ENCODE data around the gene SCLY. TPM values are rescaled to one million over a fixed set of nuclear protein-coding genes. Genes with fewer than 3 reads are reported as not detected.
A peak's percentile ranks its signal among the peaks of the same experiment; 100 is the strongest.

The SCLY gene
- total and polyA plus RNA-seq, 2 of the 8 experiments (the other 6 are each of a cell fraction or from before 2014, with no cell fraction given): 79.0 to 79.5 TPM

DNA sequence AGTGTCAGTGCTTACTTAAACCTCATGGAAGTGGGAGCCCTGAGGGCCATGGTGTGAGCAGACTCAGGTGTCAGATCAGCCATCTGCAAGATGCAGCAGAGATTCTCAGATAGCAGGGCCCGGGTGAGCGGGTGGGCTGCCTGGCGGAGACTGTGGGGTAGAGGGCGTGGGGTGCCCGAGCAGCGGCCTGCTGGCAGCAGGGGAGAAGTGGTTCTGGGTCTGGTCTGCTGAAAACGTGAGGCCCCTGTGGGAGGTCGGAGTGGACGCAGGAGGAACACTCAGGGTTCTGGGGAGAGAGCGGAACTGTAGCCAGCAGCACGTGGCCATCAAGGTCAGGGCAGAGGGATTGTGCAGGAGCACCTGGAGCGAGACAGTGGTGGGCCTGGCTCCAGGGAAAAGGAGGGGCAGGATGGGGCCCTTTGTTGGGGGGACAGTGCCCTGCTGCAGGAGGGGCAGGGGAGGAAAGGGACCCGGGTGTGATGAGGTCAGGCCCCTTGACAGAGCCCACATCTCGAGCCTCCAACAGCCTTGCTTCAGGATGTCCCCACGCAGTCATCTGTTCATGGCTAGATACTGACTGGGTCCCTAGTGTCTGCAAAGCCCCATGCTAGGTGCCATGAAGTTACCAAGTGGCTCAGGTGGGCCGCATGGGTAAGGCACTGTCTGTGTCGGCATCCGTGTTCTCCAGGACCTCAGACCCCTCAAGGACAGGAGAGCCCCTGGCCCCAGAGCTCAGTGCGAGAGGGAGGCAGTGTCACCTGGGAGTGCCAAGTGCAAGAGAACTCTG lies 36.6 kb downstream of the SCLY start:
- peak overlapping the region; percentile 61; the same call in 1 of the 2 replicates for H2BK20ac ChIP-seq (ENCODE audit: low read length)
- POLR2A ChIA-PET (ENCODE audit: partially characterized antibody): interaction anchor here (1.1 to 1.9 kb wide), 5 partner anchors 9 to 69 kb away, joined by 3 to 6 read pairs (median 4); partner anchors contain the start of gene SCLY
- TF ChIP-seq RAD21 (IDR thresholded peaks at IDR 0.05 in 1 of 2, conservative IDR thresholded peaks at IDR 0.05 in 1 of 2; ENCODE audit: low read depth in 2 of 2, low read length in 2 of 2) (no peak), CEBPB (IDR thresholded peaks at IDR 0.05; ENCODE audit: low read depth, low read length) (no peak), GTF2F1 (IDR thresholded peaks at IDR 0.05; ENCODE audit: borderline replicate concordance, low read depth, low read length) (no peak), KDM4A (IDR thresholded peaks at IDR 0.05; ENCODE audit: low read depth, low read length, severe bottlenecking) (no peak), TAF1 (IDR thresholded peaks at IDR 0.05; ENCODE audit: low read depth, low read length) (no peak), GABPA (IDR thresholded peaks at IDR 0.05; ENCODE audit: borderline replicate concordance, insufficient read depth, low read length) (no peak), POLR2AphosphoS5 (IDR thresholded peaks at IDR 0.05; ENCODE audit: low read depth, low read length) (no peak; the same call in 1 of the 2 replicates), EP300 (IDR thresholded peaks at IDR 0.05; ENCODE audit: borderline replicate concordance in 1 of 2, low read depth in 2 of 2, low read length in 2 of 2) (no peak), MAFK (IDR thresholded peaks at IDR 0.05; ENCODE audit: low read depth, low read length) (no peak), BCL11A (IDR thresholded peaks at IDR 0.05; ENCODE audit: low read depth in 2 of 2, low read length in 2 of 2) (no peak), TEAD4 (IDR thresholded peaks at IDR 0.05; ENCODE audit: low read depth, low read length) (no peak)

More for the DNA sequence above, 36.6 kb downstream of the SCLY start:
- CTCF ChIA-PET (ENCODE audit: partially characterized antibody): interaction anchor here (1.1 to 3.0 kb wide), 5 partner anchors 10 to 164 kb away, joined by 3 to 21 read pairs (median 5); no protein-coding TSS in a partner anchor
- Histone ChIP-seq H2BK15ac (ENCODE audit: low read length) (0 out of 2 replicates have a peak overlapping the region, but pooled peaks have one; percentile 25), H3K9ac (replicated peaks in 1 of 4; ENCODE audit: extremely low read depth in 1 of 4, low read depth in 3 of 4, low read length in 3 of 4) (no peak overlapping the region), H3K4me2 (ENCODE audit: insufficient read depth in 1 of 2, low read depth in 2 of 2, low read length in 2 of 2) (no peak overlapping the region), H2AFZ (ENCODE audit: low read length) (no peak overlapping the region), H2BK5ac (ENCODE audit: low read depth, low read length) (peak overlapping the region; percentile 44; the same call in 1 of the 2 replicates), H3K9me3 (ENCODE audit: insufficient read depth in 2 of 2, low read depth in 1 of 2, low read length in 1 of 2) (no peaks in the 10 kb centered on the region), H2AK5ac (ENCODE audit: low read depth, low read length) (0 out of 2 replicates have a peak overlapping the region, but pooled peaks have one; percentile 5), H3K56ac (replicated peaks; ENCODE audit: insufficient read length, low read depth, low read length) (no peak overlapping the region), H3K23me2 (ENCODE audit: low read depth, low read length) (no peaks in the 10 kb centered on the region), H2BK120ac (replicated peaks; ENCODE audit: low read depth, low read length) (no peak overlapping the region), H4K20me1 (replicated peaks in 1 of 2; ENCODE audit: control insufficient read depth in 1 of 2, insufficient read depth in 2 of 2, low read length in 2 of 2) (peaks cover 2 to 4% of the 10 kb centered on the region in 2 experiments), H3K79me2 (ENCODE audit: control insufficient read depth in 1 of 2, insufficient read depth in 2 of 2, low read length in 2 of 2) (no peaks in the 10 kb centered on the region), H3K4me1 (replicated peaks in 1 of 4; ENCODE audit: control insufficient read depth in 3 of 4, insufficient read depth in 4 of 4, low read length in 3 of 4) (peaks cover 0 to 21% (median 13%) of the 10 kb centered on the region in 4 experiments; a peak in 6 of 7 replicates), H4K5ac (ENCODE audit: insufficient read length, low read depth, low read length) (no peak overlapping the region), H3K18ac (ENCODE audit: extremely low read depth, low read length) (peak overlapping the region; percentile 48; the same call in 1 of the 2 replicates), H3K79me1 (ENCODE audit: low read depth, low read length) (0 out of 2 replicates have a peak, but pooled peaks cover 2% of the 10 kb centered on the region), H3K36me3 (ENCODE audit: control insufficient read depth in 2 of 4, insufficient read depth in 4 of 4, low read length in 3 of 4) (peaks cover 0 to 12% (median 4%) of the 10 kb centered on the region in 4 experiments; a peak in 3 of 8 replicates), H3K27me3 (replicated peaks in 1 of 4; ENCODE audit: control insufficient read depth in 3 of 4, extremely low read depth in 1 of 4, insufficient read depth in 3 of 4, low read length in 3 of 4) (no peaks in the 10 kb centered on the region), H4K8ac (ENCODE audit: extremely low read depth, insufficient read depth, low read length) (no peak overlapping the region), H3K14ac (ENCODE audit: insufficient read length) (no peak overlapping the region), H2BK12ac (ENCODE audit: low read depth, low read length) (peak overlapping the region; percentile 98; the same call in 1 of the 2 replicates), H4K91ac (replicated peaks; ENCODE audit: insufficient read length, low read length) (peak overlapping the region; percentile 72), H3K4me3 (ENCODE audit: extremely low read depth in 1 of 4, insufficient read depth in 2 of 4, low read depth in 3 of 4, low read length in 4 of 4) (no peak overlapping the region), H3K4ac (replicated peaks; ENCODE audit: insufficient read length, low read depth, low read length) (peak overlapping the region; percentile 80), H3K23ac (ENCODE audit: insufficient read length) (no peak overlapping the region), H3K27ac (ENCODE audit: low read depth, low read length) (no peak overlapping the region)
- FAIRE-seq (no peak), DNase-seq (ENCODE audit: low read depth in 1 of 2, low spot score in 2 of 2) (peak in 1 of 2 experiments; percentile 49)
- 87% methylated on average over 17 of the region's 19 CpGs; no CpG with 5 or more reads in 1 of the 2 experiments for WGBS, 2 experiments (ENCODE audit: extremely low coverage in 1 of 2, insufficient coverage in 1 of 2, insufficient read length in 1 of 2, insufficient replicate concordance in 2 of 2, low coverage in 1 of 2, low lambda C conversion rate in 2 of 2, missing lambda C conversion rate in 1 of 2)
